Adrenal gland (tissue), 5 donors: Measurements from ENCODE around the gene ST8SIA5.

ENCODE experiments used
- CTCF ChIP-seq, 6 experiments: fragments of 450-650 bp in 4 of 6; fragments of 200-600 bp in 2 of 6; sonication (generic) in 1 of 6; IDR thresholded peaks; 1 replicate in 5 of 6; 2 replicates in 1 of 6; pipeline versions ENCODE4 v1.5.1 to v1.8.0; 2016 to 2021; ENCODE audit warnings: antibody characterized with exemption in 6 of 6, mild to moderate bottlenecking in 2 of 6, moderate library complexity in 1 of 6
- POLR2A ChIP-seq, 2 donors: fragments of 450-650 bp; IDR thresholded peaks; one replicate each; pipeline ENCODE4 v1.6.1; 2017; ENCODE audit warnings: antibody characterized with exemption in 2 of 2, mild to moderate bottlenecking in 2 of 2, moderate library complexity in 1 of 2
- donor health status: DM: no; HTN: no; CAD: no.

DNA sequence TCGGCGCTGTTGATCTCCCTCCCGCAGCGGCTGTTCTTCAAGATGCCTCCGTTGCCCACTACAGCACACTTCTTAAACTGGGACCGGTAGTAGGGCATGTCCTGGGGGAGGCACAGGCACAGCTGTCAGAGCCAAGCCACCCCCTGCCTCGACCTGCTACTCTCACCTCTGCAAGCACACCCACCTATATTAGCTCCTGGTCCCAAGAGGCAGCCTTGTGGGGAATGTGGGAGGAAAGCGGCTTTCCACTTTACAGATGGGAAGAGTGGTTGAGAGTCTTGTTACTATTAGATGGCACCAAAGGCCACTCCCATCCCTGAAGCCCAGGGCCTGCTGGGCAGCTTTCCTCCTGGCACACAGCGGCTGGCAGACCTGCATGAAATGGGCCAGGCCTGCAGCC lies 70.7 kb downstream of the ST8SIA5 start:
- no peak for TF ChIP-seq CTCF (IDR thresholded peaks at IDR 0.05)
- no peak for TF ChIP-seq POLR2A (IDR thresholded peaks at IDR 0.05)
